HCT116 (cell line): ENCODE results near the gene MTFR1L.

ENCODE experiments used
- CEBPB ChIP-seq: IDR thresholded peaks from 2 replicates; pipeline ENCODE4 v1.6.1; 2012; ENCODE audit warnings: low read depth
- EZH2 ChIP-seq: fragments of 200-600 bp; sonication (generic); IDR thresholded peaks from 2 replicates; pipeline ENCODE4 v1.6.1; 2017; ENCODE audit warnings: antibody characterized with exemption, mixed run types
- EZH2phosphoT487 ChIP-seq: fragments of 200-600 bp; IDR thresholded peaks from 2 replicates; pipeline ENCODE4 v1.6.1; 2018; ENCODE audit warnings: antibody characterized with exemption, borderline replicate concordance
- JUND ChIP-seq: IDR thresholded peaks from 2 replicates; pipeline ENCODE4 v1.6.1; 2012
- POLR2A ChIP-seq: IDR thresholded peaks from 2 replicates; pipeline ENCODE4 v1.7.0; 2011; ENCODE audit warnings: borderline replicate concordance; ENCODE audit not compliant: insufficient read depth, insufficient read length; ENCODE audit errors: extremely low read depth
- POLR2AphosphoS5 ChIP-seq: IDR thresholded peaks from 2 replicates; pipeline ENCODE4 v1.6.1; 2011; ENCODE audit warnings: mild to moderate bottlenecking, low read depth, low read length, moderate library complexity
- SP1 ChIP-seq: IDR thresholded peaks from 2 replicates; pipeline ENCODE4 v1.6.1; 2012; ENCODE audit warnings: low read depth
- ZNF274 ChIP-seq: fragments of 200-500 bp; sonication (Bioruptor generic); IDR thresholded peaks from 2 replicates; pipeline ENCODE4 v1.6.1; 2014; ENCODE audit warnings: mild to moderate bottlenecking, low read depth, low read length, inconsistent platforms
- TF ChIP-seq, protein P1 (sequence below), 3 experiments: fragments of 200-600 bp in 1 of 3; sonication (generic) in 1 of 3; IDR thresholded peaks in 2 of 3; conservative IDR thresholded peaks in 1 of 3; 2 replicates each; pipeline ENCODE4 v1.5.1; 2012 to 2017; ENCODE audit warnings: low read depth in 2 of 3, low read length in 2 of 3, antibody characterized with exemption in 1 of 3, borderline replicate concordance in 1 of 3, control low read depth in 1 of 3, mild to moderate bottlenecking in 1 of 3, mixed read lengths in 1 of 3, mixed run types in 1 of 3, moderate library complexity in 1 of 3; ENCODE audit not compliant: insufficient read depth in 1 of 3
- TF ChIP-seq, protein P2 (sequence below): IDR thresholded peaks from 2 replicates; pipeline ENCODE4 v1.6.1; 2012; ENCODE audit warnings: low read depth
- TF ChIP-seq, protein P3 (sequence below): IDR thresholded peaks from 2 replicates; pipeline ENCODE4 v1.6.1; 2012

DNA sequence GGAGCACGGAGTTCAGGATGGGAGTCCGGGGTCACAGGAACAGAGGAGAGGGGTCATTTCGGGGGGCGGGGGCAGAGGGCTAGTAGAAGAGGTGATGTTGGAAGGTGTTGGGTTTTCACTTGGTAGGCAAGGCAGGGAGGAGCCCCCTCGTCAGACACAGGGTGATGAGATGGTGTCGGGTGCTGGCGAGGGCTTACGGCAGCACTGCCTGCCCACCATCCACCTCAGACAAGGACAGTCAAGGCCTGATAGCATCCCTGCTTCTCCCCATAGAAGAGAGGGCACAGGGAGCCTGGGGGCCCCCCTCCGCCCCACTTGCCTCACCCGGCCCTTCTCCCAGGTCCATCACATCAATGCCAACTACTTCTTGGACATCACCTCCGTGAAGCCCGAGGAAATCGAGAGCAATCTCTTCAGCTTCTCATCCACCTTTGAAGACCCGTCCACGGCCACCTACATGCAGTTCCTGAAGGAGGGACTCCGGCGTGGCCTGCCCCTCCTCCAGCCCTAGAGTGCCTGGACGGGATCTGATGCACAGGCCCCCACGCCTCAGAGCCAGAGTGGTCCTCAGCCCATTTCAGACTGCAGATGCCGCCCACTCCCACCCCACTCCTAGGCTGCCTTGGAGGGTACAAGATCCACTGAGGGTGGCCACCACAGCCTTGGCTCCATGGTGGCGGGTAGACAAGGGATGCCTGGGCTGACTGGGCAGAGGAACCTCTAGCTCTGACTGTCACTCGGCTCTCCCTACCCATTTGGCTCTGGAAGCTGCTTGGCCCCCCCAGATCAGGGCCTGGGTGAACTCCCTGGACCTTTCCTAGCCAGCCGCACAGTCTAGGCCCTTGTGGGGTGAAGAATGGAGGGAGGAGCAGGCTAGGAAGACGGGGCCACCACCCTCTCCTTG lies 4.3 kb upstream of the MTFR1L start:
- no peak for TF ChIP-seq EZH2phosphoT487
- TF ChIP-seq, protein P1, sequence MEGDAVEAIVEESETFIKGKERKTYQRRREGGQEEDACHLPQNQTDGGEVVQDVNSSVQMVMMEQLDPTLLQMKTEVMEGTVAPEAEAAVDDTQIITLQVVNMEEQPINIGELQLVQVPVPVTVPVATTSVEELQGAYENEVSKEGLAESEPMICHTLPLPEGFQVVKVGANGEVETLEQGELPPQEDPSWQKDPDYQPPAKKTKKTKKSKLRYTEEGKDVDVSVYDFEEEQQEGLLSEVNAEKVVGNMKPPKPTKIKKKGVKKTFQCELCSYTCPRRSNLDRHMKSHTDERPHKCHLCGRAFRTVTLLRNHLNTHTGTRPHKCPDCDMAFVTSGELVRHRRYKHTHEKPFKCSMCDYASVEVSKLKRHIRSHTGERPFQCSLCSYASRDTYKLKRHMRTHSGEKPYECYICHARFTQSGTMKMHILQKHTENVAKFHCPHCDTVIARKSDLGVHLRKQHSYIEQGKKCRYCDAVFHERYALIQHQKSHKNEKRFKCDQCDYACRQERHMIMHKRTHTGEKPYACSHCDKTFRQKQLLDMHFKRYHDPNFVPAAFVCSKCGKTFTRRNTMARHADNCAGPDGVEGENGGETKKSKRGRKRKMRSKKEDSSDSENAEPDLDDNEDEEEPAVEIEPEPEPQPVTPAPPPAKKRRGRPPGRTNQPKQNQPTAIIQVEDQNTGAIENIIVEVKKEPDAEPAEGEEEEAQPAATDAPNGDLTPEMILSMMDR (IDR thresholded peaks at IDR 0.05 in 2 of 3, conservative IDR thresholded peaks at IDR 0.05 in 1 of 3; ENCODE audit: borderline replicate concordance in 1 of 3, insufficient read depth in 1 of 3, low read depth in 2 of 3, low read length in 2 of 3), result no peak
- TF ChIP-seq POLR2A, result no peak
- TF ChIP-seq, protein P2, sequence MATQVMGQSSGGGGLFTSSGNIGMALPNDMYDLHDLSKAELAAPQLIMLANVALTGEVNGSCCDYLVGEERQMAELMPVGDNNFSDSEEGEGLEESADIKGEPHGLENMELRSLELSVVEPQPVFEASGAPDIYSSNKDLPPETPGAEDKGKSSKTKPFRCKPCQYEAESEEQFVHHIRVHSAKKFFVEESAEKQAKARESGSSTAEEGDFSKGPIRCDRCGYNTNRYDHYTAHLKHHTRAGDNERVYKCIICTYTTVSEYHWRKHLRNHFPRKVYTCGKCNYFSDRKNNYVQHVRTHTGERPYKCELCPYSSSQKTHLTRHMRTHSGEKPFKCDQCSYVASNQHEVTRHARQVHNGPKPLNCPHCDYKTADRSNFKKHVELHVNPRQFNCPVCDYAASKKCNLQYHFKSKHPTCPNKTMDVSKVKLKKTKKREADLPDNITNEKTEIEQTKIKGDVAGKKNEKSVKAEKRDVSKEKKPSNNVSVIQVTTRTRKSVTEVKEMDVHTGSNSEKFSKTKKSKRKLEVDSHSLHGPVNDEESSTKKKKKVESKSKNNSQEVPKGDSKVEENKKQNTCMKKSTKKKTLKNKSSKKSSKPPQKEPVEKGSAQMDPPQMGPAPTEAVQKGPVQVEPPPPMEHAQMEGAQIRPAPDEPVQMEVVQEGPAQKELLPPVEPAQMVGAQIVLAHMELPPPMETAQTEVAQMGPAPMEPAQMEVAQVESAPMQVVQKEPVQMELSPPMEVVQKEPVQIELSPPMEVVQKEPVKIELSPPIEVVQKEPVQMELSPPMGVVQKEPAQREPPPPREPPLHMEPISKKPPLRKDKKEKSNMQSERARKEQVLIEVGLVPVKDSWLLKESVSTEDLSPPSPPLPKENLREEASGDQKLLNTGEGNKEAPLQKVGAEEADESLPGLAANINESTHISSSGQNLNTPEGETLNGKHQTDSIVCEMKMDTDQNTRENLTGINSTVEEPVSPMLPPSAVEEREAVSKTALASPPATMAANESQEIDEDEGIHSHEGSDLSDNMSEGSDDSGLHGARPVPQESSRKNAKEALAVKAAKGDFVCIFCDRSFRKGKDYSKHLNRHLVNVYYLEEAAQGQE, result no peak
- no peak for TF ChIP-seq POLR2AphosphoS5
- TF ChIP-seq ZNF274, result no peak
- no peak for TF ChIP-seq SP1
- TF ChIP-seq JUND, result no peak
- no peak for TF ChIP-seq CEBPB
- TF ChIP-seq, protein P3, sequence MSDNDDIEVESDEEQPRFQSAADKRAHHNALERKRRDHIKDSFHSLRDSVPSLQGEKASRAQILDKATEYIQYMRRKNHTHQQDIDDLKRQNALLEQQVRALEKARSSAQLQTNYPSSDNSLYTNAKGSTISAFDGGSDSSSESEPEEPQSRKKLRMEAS, result no peak
- no peak for TF ChIP-seq EZH2
